Body of pancreas (tissue), 4 donors: Measurements from ENCODE around the gene IL17RB. TPM values are rescaled to one million over a fixed set of nuclear protein-coding genes. Genes with fewer than 3 reads are reported as not detected.

Experiments used
- ATAC-seq: fragments of 150-250 bp; one replicate; pipeline ENCODE4 v1.9.1; 2016
- DNase-seq, 4 donors: peaks; one replicate each; pipeline ENCODE4 v3.0.0-alpha.2; 2019
- H3K27ac ChIP-seq, 4 donors: fragments of 200-600 bp; sonication (generic); 1 replicate in 3 of 4; 2 replicates in 1 of 4; pipeline versions ENCODE4 v1.5.1 to v1.6.1; 2016 to 2019; ENCODE audit warnings: mild to moderate bottlenecking in 1 of 4, mixed read lengths in 1 of 4, moderate library complexity in 1 of 4
- H3K27me3 ChIP-seq, 2 donors: fragments of 200-600 bp; sonication (generic); one replicate each; pipeline ENCODE4 v1.6.0; 2016; ENCODE audit warnings: mild to moderate bottlenecking in 1 of 2
- H3K36me3 ChIP-seq, 2 donors: fragments of 200-600 bp; sonication (generic); replicated peaks in 1 of 2; 2 replicates each; pipeline ENCODE4 v1.5.1; 2016; ENCODE audit warnings: low read depth in 2 of 2; ENCODE audit not compliant: insufficient read depth in 1 of 2
- H3K4me1 ChIP-seq: fragments of 200-600 bp; sonication (generic); one replicate; pipeline ENCODE4 v1.6.0; 2016
- H3K4me3 ChIP-seq, 2 donors: fragments of 200-600 bp; sonication (generic); 1 replicate in 1 of 2; 2 replicates in 1 of 2; pipeline ENCODE4 v1.5.1; 2016 to 2019
- H3K9me3 ChIP-seq, 3 donors: fragments of 200-600 bp; sonication (generic); 1 replicate in 2 of 3; 2 replicates in 1 of 3; pipeline ENCODE4 v1.5.1; 2016
- POLR2A ChIP-seq, 3 donors: fragments of 450-650 bp; IDR thresholded peaks; one replicate each; pipeline ENCODE4 v1.6.1; 2016; ENCODE audit warnings: antibody characterized with exemption in 3 of 3, mild to moderate bottlenecking in 2 of 3
- WGBS, 2 donors: methylation state at CpG; one replicate each; pipeline ENCODE4 v1.1.5; 2017; 5-methylcytosine and 5-hydroxymethylcytosine counted together
- intact Hi-C: fragments of 100-400 bp; cut with DNase I; formaldehyde crosslinking; loops from one replicate; pipeline ENCODE4 v1.15.1; 2023
- total RNA-seq, 2 donors: library from RNA; depleted of rRNA; stranded (reverse); fragments of >200 nt; gene quantifications; one replicate each; pipeline ENCODE4 v1.1.0, GENCODE V29; 2016
- TF ChIP-seq, protein P1 (sequence below), 7 experiments: fragments of 450-650 bp in 4 of 7; fragments of 200-600 bp in 3 of 7; sonication (generic) in 3 of 7; IDR thresholded peaks; one replicate each; pipeline ENCODE4 v1.5.1; 2016 to 2019; ENCODE audit warnings: antibody characterized with exemption in 7 of 7

Gene IL17RB
- total RNA-seq, 2 donors from 2014 or later = 16.5 to 17.6 TPM

DNA sequence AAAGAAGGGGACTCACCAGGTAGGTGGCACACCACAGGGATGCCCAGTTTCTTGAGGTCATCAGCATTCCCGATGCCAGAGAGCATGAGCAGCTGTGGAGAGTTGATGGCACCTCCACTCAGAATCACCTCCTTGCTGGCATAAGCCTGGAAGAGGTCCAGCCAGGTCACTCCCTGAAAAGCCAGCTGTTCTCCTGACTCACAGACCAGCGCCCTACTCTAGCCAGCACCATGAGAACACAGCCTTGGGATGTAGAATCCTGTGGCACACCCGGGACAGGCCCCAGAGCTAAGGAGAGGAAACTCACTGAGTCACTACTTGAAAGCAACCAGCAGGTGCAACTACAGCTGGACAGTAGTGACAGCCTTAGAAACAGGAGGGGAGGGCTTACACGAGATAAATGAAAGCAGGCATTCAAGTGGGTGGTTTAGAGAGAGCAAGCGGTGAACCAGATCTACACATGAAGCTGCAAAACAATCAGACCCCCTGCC lies 24.7 kb upstream of the IL17RB start:
- Histone ChIP-seq H3K4me3 (no peak overlapping the region), H3K4me1 (peaks cover 9% of the 10 kb centered on the region), H3K27me3 (no peaks in the 10 kb centered on the region), H3K27ac (no peak overlapping the region), H3K36me3 (peaks cover 15 to 39% of the 10 kb centered on the region in 2 donors), H3K9me3 (no peaks in the 10 kb centered on the region)
- 65 to 73% methylated on average over 5 of the region's 5 CpGs for WGBS, 2 donors
- ATAC-seq (peak; percentile 25), DNase-seq (peak in 1 of 4 donors; percentile 42)
- intact Hi-C loops = no loop called here
- no peak for TF ChIP-seq POLR2A (IDR thresholded peaks at IDR 0.05)
- TF ChIP-seq, protein P1, sequence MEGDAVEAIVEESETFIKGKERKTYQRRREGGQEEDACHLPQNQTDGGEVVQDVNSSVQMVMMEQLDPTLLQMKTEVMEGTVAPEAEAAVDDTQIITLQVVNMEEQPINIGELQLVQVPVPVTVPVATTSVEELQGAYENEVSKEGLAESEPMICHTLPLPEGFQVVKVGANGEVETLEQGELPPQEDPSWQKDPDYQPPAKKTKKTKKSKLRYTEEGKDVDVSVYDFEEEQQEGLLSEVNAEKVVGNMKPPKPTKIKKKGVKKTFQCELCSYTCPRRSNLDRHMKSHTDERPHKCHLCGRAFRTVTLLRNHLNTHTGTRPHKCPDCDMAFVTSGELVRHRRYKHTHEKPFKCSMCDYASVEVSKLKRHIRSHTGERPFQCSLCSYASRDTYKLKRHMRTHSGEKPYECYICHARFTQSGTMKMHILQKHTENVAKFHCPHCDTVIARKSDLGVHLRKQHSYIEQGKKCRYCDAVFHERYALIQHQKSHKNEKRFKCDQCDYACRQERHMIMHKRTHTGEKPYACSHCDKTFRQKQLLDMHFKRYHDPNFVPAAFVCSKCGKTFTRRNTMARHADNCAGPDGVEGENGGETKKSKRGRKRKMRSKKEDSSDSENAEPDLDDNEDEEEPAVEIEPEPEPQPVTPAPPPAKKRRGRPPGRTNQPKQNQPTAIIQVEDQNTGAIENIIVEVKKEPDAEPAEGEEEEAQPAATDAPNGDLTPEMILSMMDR (IDR thresholded peaks at IDR 0.05) = no peak

DNA sequence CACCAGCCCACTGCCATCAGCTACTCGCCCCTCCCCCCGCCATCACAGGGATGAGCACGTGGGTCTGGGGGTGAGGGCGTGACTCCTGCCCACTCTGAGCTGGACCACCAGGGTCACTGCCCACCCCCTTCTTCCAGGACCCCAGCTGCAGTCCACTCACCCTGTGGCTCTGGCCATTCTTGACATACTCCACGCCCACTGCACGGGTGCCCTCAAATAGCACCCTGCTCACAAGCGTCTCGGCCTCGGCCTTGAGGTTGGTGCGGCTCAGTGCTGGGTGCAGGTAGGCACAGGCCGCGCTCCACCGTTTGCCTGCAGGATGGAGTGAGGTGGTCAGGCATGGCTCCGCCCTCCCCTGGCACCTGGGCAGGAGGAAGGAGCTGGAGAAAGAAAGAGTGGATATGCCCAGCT lies 24.0 kb upstream of the IL17RB start:
- Histone ChIP-seq H3K27ac (no peak overlapping the region), H3K9me3 (no peaks in the 10 kb centered on the region), H3K36me3 (peaks cover 11 to 33% of the 10 kb centered on the region in 2 donors), H3K4me3 (no peak overlapping the region), H3K4me1 (peaks cover 9% of the 10 kb centered on the region), H3K27me3 (no peaks in the 10 kb centered on the region)
- ATAC-seq (no peak), DNase-seq (peak in 1 of 4 donors; percentile 14)
- 89 to 100% methylated on average over 2 to 14 of the region's 14 CpGs for WGBS, 2 donors
- intact Hi-C loops = no loop called here
- TF ChIP-seq, protein P1 (IDR thresholded peaks at IDR 0.05) = no peak
- no peak for TF ChIP-seq POLR2A (IDR thresholded peaks at IDR 0.05)

DNA sequence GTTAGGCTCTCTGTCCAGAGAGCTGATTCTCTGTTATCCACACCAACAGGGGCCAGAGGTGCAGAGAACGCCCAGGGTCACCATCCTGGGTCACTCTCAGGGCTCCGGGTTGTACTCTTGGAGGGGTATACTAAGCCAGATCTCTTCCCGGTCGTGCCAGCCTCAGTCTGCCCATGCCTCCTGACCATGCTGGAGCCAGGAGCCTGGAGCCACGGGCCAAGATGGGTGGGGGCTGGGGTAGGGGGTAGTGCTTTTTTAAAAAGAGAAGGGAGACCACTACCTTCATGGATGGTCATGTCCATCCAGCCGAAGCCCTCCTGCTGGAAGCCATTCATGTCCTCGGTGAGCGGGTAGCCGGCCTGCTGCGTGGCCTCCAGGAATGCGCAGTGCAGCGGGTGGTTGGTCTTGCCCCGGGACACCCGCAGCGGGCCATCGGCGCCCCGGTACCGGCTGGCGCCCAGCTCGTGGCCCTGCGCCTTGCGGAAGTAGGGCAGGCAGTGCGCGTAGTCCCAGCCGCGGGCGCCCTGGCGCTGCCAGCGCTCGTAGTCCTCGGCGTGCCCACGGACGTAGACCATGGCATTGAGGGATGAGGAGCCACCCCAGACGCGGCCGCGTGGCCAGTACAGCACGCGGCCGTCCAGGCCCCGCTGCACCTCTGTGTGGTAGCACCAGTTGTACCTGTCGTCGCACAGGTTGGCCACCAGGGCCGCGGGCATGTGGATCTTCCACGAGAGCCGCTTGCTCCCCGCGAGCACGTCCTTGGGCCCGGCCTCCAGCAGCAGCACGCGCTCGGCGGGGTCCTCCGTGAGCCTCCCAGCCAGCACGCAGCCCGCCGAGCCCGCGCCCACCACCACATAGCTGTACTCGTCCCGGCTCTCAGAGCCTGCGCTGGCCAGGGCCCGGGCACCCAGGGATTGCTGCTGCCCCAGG lies 23.1 kb upstream of the IL17RB start:
- no peak for TF ChIP-seq POLR2A (IDR thresholded peaks at IDR 0.05)
- TF ChIP-seq, protein P1 (IDR thresholded peaks at IDR 0.05) = no peak

DNA sequence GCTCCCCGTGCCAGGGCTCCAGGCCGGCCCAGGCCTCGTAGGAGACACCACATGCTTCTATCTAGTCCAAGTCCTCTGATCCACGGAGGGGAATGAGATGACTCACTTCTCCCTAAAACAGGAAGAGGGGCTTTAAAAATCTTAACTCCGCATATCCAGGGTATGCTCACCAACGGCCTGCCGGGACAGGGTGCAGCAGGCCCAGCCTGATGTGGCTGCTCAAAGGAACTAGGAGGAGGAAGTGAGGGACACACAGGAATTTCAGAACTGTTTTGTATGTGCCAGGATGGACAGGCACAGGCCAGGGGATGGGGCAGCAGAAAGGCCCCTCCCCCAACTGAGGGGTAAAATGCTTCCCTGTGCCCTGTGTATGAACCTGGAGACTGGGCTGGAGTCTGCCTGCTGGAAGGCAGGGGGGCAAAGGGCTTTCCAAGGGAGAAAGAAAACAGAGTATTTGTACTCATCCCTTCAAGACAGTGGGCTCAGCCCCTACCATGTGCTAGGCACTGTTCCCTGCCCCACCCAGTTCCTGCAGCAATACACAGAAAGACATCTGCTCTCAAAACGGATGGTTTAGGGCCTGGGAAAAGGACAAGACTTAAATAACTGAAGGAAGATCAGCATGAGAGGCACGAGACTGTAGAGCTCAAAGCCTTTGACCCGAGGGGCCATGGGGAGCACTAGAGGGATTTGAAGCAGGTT lies 22.3 kb upstream of the IL17RB start:
- TF ChIP-seq POLR2A (IDR thresholded peaks at IDR 0.05) = no peak
- TF ChIP-seq, protein P1 (IDR thresholded peaks at IDR 0.05) = no peak
- ATAC-seq (no peak), DNase-seq (peak in 1 of 4 donors; percentile 2)
- intact Hi-C loops = no loop called here
- Histone ChIP-seq H3K27me3 (no peaks in the 10 kb centered on the region), H3K4me3 (no peak overlapping the region), H3K27ac (no peak overlapping the region), H3K9me3 (no peaks in the 10 kb centered on the region), H3K36me3 (peaks cover 0 to 17% of the 10 kb centered on the region in 2 donors), H3K4me1 (peaks cover 9% of the 10 kb centered on the region)
- WGBS, 2 donors = 75 to 85% methylated on average over 8 to 10 of the region's 10 CpGs

More for the DNA sequence above, 23.1 kb upstream of the IL17RB start:
- Histone ChIP-seq H3K4me1 (peaks cover 9% of the 10 kb centered on the region), H3K4me3 (no peak overlapping the region), H3K9me3 (no peaks in the 10 kb centered on the region), H3K36me3 (peaks cover 6 to 24% of the 10 kb centered on the region in 2 donors), H3K27me3 (no peaks in the 10 kb centered on the region), H3K27ac (no peak overlapping the region)
- WGBS, 2 donors = 94 to 96% methylated on average over 3 to 65 of the region's 67 CpGs
- ATAC-seq (no peak), DNase-seq (peak in 1 of 4 donors; percentile 9)
- intact Hi-C loops = no loop called here
